Hepatocyte (in vitro differentiated cells): ENCODE results near the gene SNRPA1. TPM values are rescaled to one million over a fixed set of nuclear protein-coding genes. Genes with fewer than 3 reads are reported as not detected.

Experiments used
- DNase-seq: peaks from one replicate; pipeline ENCODE4 v3.0.0-alpha.2; 2016; ENCODE audit warnings: low spot score
- H2AFZ ChIP-seq: fragments of 200-600 bp; sonication (generic); 2 replicates; pipeline ENCODE4 v1.6.0; 2016; ENCODE audit warnings: antibody characterized with exemption, mild to moderate bottlenecking
- H3K27ac ChIP-seq: fragments of 200-600 bp; sonication (generic); 2 replicates; pipeline ENCODE4 v1.5.1; 2016; ENCODE audit warnings: mild to moderate bottlenecking
- H3K27me3 ChIP-seq: fragments of 200-600 bp; sonication (generic); 2 replicates; pipeline ENCODE4 v1.6.1; 2016
- H3K36me3 ChIP-seq: fragments of 200-600 bp; sonication (generic); replicated peaks from 2 replicates; pipeline ENCODE4 v1.5.1; 2016; ENCODE audit warnings: low read depth; ENCODE audit not compliant: insufficient read depth
- H3K4me1 ChIP-seq: fragments of 200-600 bp; sonication (generic); 2 replicates; pipeline ENCODE4 v1.5.1; 2016; ENCODE audit warnings: mild to moderate bottlenecking, moderate library complexity; ENCODE audit not compliant: insufficient read depth
- H3K4me2 ChIP-seq: fragments of 200-600 bp; sonication (generic); 2 replicates; pipeline ENCODE4 v1.6.0; 2016
- H3K4me3 ChIP-seq: fragments of 200-600 bp; sonication (generic); 2 replicates; pipeline ENCODE4 v1.5.1; 2016; ENCODE audit warnings: mild to moderate bottlenecking
- H3K79me2 ChIP-seq: fragments of 200-600 bp; sonication (generic); 2 replicates; pipeline ENCODE4 v1.6.0; 2017; ENCODE audit warnings: mild to moderate bottlenecking
- H3K9me2 ChIP-seq: fragments of 200-600 bp; sonication (generic); replicated peaks from 2 replicates; pipeline ENCODE4 v1.6.0; 2017; ENCODE audit warnings: mild to moderate bottlenecking; ENCODE audit not compliant: insufficient read depth
- H3K9me3 ChIP-seq: fragments of 200-600 bp; sonication (generic); 2 replicates; pipeline ENCODE4 v1.5.1; 2016; ENCODE audit warnings: low read depth, mild to moderate bottlenecking
- H4K20me1 ChIP-seq: fragments of 200-600 bp; sonication (generic); 2 replicates; pipeline ENCODE4 v1.6.0; 2016; ENCODE audit warnings: mild to moderate bottlenecking; ENCODE audit not compliant: insufficient read depth, poor library complexity, severe bottlenecking
- EZH2 ChIP-seq: fragments of 200-600 bp; sonication (generic); IDR thresholded peaks from 2 replicates; pipeline ENCODE4 v1.6.1; 2016; ENCODE audit warnings: antibody characterized with exemption, mild to moderate bottlenecking, borderline replicate concordance
- EZH2phosphoT487 ChIP-seq: fragments of 200-600 bp; sonication (generic); IDR thresholded peaks from one replicate; pipeline ENCODE4 v1.6.1; 2018; ENCODE audit warnings: antibody characterized with exemption, mild to moderate bottlenecking, low read depth, moderate library complexity; ENCODE audit not compliant: unreplicated experiment, severe bottlenecking
- WGBS: methylation state at CpG from one replicate; pipeline ENCODE4 v1.1.6; 2016; ENCODE audit warnings: low lambda C conversion rate; ENCODE audit errors: missing lambda C conversion rate; 5-methylcytosine and 5-hydroxymethylcytosine counted together
- polyA plus RNA-seq: library from polyadenylated mRNA; unstranded; fragments of >200 nt; fragmentation: Nextera tagmentation; extraction: Ambion mirVana; gene quantifications from 2 replicates; pipeline ENCODE4 v1.2.1, GENCODE V29; 2016
- total RNA-seq: library from RNA; depleted of rRNA; stranded (reverse); fragments of >200 nt; gene quantifications from 2 replicates; pipeline ENCODE4 v1.2.3, GENCODE V29; 2014
- TF ChIP-seq, protein P1 (sequence below): fragments of 200-600 bp; sonication (generic); IDR thresholded peaks from 2 replicates; pipeline ENCODE4 v1.5.1; 2016; ENCODE audit warnings: antibody characterized with exemption, mild to moderate bottlenecking; ENCODE audit not compliant: poor library complexity

The SNRPA1 gene
- total and polyA plus RNA-seq, 2 experiments from 2014 or later: 54.7 to 110 TPM

DNA sequence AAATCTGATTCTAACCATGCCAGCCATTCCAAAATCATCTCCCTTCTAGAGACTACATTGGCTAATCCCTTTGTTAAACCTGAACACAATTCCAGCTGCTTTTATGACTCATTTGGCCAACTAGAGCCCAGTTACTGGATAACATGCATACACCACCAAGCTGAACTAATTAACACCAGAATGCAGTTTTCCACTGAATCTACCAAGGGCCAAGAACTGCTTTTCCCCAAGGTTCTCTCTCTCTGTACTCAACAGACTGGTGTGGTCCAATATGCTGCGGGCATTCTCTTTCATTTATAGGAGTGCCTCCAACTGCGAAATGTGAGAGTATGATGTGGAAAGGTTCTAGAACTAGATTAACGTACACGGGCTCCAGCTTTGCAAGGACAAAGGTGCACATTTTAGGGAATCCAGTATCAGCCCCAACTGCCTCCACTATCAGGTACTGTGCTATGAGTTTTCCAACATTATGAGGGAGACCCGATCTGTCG is 44.7 kb downstream of the SNRPA1 start:
- Histone ChIP-seq H3K27me3 (no peaks in the 10 kb centered on the region), H3K27ac (peak overlapping the region; percentile 19), H2AFZ (no peak overlapping the region), H3K9me3 (no peaks in the 10 kb centered on the region), H3K4me1 (peaks cover 24% of the 10 kb centered on the region), H3K4me3 (peak overlapping the region; percentile 91), H4K20me1 (peaks cover 47% of the 10 kb centered on the region), H3K9me2 (no peaks in the 10 kb centered on the region), H3K36me3 (no peaks in the 10 kb centered on the region), H3K79me2 (peaks cover 59% of the 10 kb centered on the region), H3K4me2 (peak overlapping the region; percentile 78)
- 10% methylated on average over 6 of the region's 6 CpGs for WGBS
- TF ChIP-seq EZH2 (no peak), EZH2phosphoT487 (no peak)
- TF ChIP-seq, protein P1, sequence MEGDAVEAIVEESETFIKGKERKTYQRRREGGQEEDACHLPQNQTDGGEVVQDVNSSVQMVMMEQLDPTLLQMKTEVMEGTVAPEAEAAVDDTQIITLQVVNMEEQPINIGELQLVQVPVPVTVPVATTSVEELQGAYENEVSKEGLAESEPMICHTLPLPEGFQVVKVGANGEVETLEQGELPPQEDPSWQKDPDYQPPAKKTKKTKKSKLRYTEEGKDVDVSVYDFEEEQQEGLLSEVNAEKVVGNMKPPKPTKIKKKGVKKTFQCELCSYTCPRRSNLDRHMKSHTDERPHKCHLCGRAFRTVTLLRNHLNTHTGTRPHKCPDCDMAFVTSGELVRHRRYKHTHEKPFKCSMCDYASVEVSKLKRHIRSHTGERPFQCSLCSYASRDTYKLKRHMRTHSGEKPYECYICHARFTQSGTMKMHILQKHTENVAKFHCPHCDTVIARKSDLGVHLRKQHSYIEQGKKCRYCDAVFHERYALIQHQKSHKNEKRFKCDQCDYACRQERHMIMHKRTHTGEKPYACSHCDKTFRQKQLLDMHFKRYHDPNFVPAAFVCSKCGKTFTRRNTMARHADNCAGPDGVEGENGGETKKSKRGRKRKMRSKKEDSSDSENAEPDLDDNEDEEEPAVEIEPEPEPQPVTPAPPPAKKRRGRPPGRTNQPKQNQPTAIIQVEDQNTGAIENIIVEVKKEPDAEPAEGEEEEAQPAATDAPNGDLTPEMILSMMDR: no peak
- DNase-seq: no peak

DNA sequence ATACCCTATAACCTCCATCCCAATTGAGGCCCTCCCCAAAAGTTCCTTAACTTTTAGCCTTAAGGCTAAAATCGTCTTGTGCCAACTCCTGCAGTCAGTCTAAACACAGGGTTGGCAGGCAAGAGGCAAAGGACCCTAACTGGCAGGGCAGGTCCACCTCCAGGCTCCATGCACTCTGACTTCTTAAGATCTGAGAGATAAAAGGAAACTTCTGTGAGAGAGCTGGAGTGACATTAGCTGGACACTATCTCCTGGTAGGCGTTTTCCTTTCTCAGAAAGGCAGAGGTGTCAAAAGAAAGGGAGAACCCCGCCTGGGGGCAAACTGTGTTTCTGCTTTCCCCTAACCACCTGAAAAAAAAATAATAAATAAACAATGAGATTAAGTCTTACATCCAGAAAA is 46.8 kb downstream of the SNRPA1 start:
- no peak overlapping the region for H2AFZ ChIP-seq
- H3K4me3 ChIP-seq: no peak overlapping the region
- H3K79me2 ChIP-seq: peaks cover 80% of the 10 kb centered on the region
- peaks cover 34% of the 10 kb centered on the region for H3K4me1 ChIP-seq
- peak overlapping the region; percentile 24 for H3K4me2 ChIP-seq
- H3K27ac ChIP-seq: no peak overlapping the region
- no peaks in the 10 kb centered on the region for H3K36me3 ChIP-seq
- H4K20me1 ChIP-seq: peaks cover 67% of the 10 kb centered on the region
- H3K27me3 ChIP-seq: no peaks in the 10 kb centered on the region
- DNase-seq: no peak
- 76% methylated on average over 3 of the region's 3 CpGs for WGBS
- H3K9me2 ChIP-seq: no peaks in the 10 kb centered on the region
- no peaks in the 10 kb centered on the region for H3K9me3 ChIP-seq
- no peak for TF ChIP-seq EZH2
- no peak for TF ChIP-seq EZH2phosphoT487
- TF ChIP-seq, protein P1: no peak

DNA sequence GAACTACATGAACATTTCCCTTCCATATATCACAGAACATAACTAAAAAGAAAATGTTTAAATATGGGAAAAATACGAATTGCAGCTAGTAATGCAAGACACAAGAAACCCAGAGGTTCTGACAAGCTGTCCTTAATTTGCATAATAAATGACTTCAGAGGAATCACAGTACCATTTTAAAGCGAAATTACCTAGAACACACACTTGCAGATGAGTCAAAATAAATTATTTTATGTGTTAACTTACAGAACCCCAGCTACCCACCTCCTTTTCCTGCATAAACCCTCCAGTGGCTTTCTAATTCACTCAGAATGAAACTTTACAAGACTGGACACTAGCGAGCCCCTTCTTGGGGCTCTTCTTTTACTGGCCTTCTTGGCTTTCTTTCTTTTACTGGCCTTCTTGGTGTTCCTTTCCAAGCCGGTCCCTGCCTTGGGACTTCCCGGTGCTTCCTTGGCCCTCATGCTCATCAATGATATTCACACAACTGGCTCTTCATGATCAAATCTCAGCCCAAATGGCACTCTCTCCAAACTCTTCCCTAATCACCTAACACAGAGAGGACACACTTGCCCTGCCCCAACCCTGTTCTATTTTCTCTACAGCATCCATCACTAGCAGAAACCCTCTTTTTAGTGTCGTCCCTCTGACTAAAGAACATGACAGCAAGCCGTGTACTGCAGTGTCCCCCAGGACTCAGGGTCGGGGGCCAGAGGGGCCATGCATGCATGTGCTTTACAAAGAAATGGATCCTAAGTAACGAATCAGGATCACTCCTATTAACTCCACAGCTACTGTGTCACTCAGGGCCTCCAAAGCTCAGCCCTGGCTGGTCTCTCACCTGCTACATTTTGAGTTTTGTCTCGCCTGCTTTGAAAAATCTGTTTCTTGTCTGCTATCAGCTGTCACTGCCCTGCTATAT is 48.0 kb downstream of the SNRPA1 start:
- Histone ChIP-seq H3K4me2 (no peak overlapping the region), H3K79me2 (peaks cover 90% of the 10 kb centered on the region), H4K20me1 (peaks cover 79% of the 10 kb centered on the region), H3K27ac (no peak overlapping the region), H2AFZ (no peak overlapping the region), H3K9me3 (no peaks in the 10 kb centered on the region), H3K9me2 (no peaks in the 10 kb centered on the region), H3K4me3 (no peak overlapping the region), H3K36me3 (no peaks in the 10 kb centered on the region), H3K4me1 (peaks cover 25% of the 10 kb centered on the region), H3K27me3 (no peaks in the 10 kb centered on the region)
- DNase-seq: no peak
- TF ChIP-seq EZH2phosphoT487 (no peak), EZH2 (no peak)
- TF ChIP-seq, protein P1: no peak
- WGBS: 87% methylated on average over 10 of the region's 10 CpGs
